HepG2 (cell line): Measurements from ENCODE around the gene SLCO3A1. TPM values are rescaled to one million over a fixed set of nuclear protein-coding genes. Genes with fewer than 3 reads are reported as not detected.

Source experiments
- ATAC-seq: fragments of 200-7000 bp; cut with Tn5 transposase; 3 replicates; pipeline ENCODE4 v1.9.1; 2020; ENCODE audit warnings: mild to moderate bottlenecking, moderate library complexity
- BruUV-seq: library from RNA; stranded (reverse); fragments of 400-500 nt; replicated peaks from 2 replicates; lab custom pipeline; 2021; lab: Mats Ljungman, UMichigan
- CTCF ChIA-PET: fragments of 300-600 bp; formaldehyde crosslinking; extraction: SDS; loops from one replicate; lab custom pipeline; 2021; ENCODE audit warnings: low total read pairs, inconsistent platforms, low intra/inter-chr PET ratio; lab: Yijun Ruan, JAX
- POLR2A ChIA-PET: fragments of 350-600 bp; sonication (Branson Sonifier 250); formaldehyde crosslinking; loops from one replicate; lab custom pipeline; 2020; ENCODE audit warnings: antibody characterized with exemption, inconsistent platforms; lab: Yijun Ruan, JAX
- DNase-seq: peaks from one replicate; pipeline ENCODE4 v3.0.0-alpha.2; 2015; ENCODE audit warnings: low spot score
- FAIRE-seq: peaks from 3 replicates; lab custom pipeline; 2011; peaks lifted over from hg19 to GRCh38; lab: Jason Lieb, UNC
- H2AFZ ChIP-seq: one replicate; pipeline ENCODE4 v1.6.1; 2011; ENCODE audit warnings: low read length, inconsistent platforms
- H3K27ac ChIP-seq: fragments of 300-600 bp; 3 replicates; pipeline ENCODE4 v1.8.0; 2011; ENCODE audit warnings: mixed run types, mild to moderate bottlenecking, mixed read lengths, low read length, inconsistent platforms; ENCODE audit not compliant: insufficient read depth; ENCODE audit errors: extremely low read length
- H3K27me3 ChIP-seq, 2 experiments: fragments of 200-600 bp in 1 of 2; 2 replicates in 1 of 2; 3 replicates in 1 of 2; pipeline versions ENCODE4 v1.6.0 to v1.8.0; 2011; ENCODE audit warnings: low read length in 2 of 2, mild to moderate bottlenecking in 2 of 2, moderate library complexity in 2 of 2, inconsistent platforms in 1 of 2; ENCODE audit not compliant: insufficient read depth in 2 of 2, control insufficient read depth in 1 of 2
- H3K36me3 ChIP-seq, 2 experiments: fragments of 200-600 bp in 1 of 2; replicated peaks in 1 of 2; 2 replicates in 1 of 2; 3 replicates in 1 of 2; pipeline versions ENCODE4 v1.5.1 to v1.8.0; 2011; ENCODE audit warnings: low read length in 2 of 2, inconsistent platforms in 1 of 2; ENCODE audit not compliant: insufficient read depth in 2 of 2, control insufficient read depth in 1 of 2
- H3K4me1 ChIP-seq: 2 replicates; pipeline ENCODE4 v1.5.1; 2012; ENCODE audit warnings: low read length, inconsistent platforms; ENCODE audit not compliant: insufficient read depth
- H3K4me2 ChIP-seq: 2 replicates; pipeline ENCODE4 v1.6.0; 2011; ENCODE audit warnings: low read depth, low read length, inconsistent platforms
- H3K4me3 ChIP-seq, 3 experiments: fragments of 200-600 bp in 1 of 3; sonication (generic), shearing (Covaris generic) in 1 of 3; replicated peaks in 1 of 3; 2 replicates each; pipeline ENCODE4 v1.5.1; 2011 to 2016; ENCODE audit warnings: low read length in 3 of 3, inconsistent platforms in 2 of 3, low read depth in 2 of 3, mild to moderate bottlenecking in 2 of 3, control low read depth in 1 of 3, mixed read lengths in 1 of 3; ENCODE audit not compliant: insufficient read depth in 1 of 3
- H3K79me2 ChIP-seq: one replicate; pipeline ENCODE4 v1.6.1; 2011; ENCODE audit warnings: low read length, inconsistent platforms; ENCODE audit not compliant: insufficient read depth
- H3K9ac ChIP-seq: 2 replicates; pipeline ENCODE4 v1.6.0; 2011; ENCODE audit warnings: mild to moderate bottlenecking, low read depth, low read length, inconsistent platforms; ENCODE audit not compliant: insufficient read depth
- H3K9me3 ChIP-seq: 2 replicates; pipeline ENCODE4 v1.5.1; 2012; ENCODE audit warnings: mild to moderate bottlenecking, low read length
- H4K20me1 ChIP-seq: 2 replicates; pipeline ENCODE4 v1.6.0; 2011; ENCODE audit warnings: inconsistent platforms, mild to moderate bottlenecking, low read length, moderate library complexity; ENCODE audit not compliant: insufficient read depth
- E2F5 ChIP-seq: sonication (generic); formaldehyde crosslinking; conservative IDR thresholded peaks from 2 replicates; pipeline ENCODE4 v1.4.0; 2020; ENCODE audit warnings: missing genetic modification reagents
- JUN ChIP-seq: sonication (generic); formaldehyde crosslinking; IDR thresholded peaks from 2 replicates; pipeline ENCODE4 v1.4.0; 2020; ENCODE audit warnings: mild to moderate bottlenecking, missing genetic modification reagents
- MAFF ChIP-seq: IDR thresholded peaks from 2 replicates; pipeline ENCODE4 v1.6.1; 2011; ENCODE audit warnings: low read depth, low read length, improper control_type of control experiment
- MLXIP ChIP-seq: sonication (generic); formaldehyde crosslinking; IDR thresholded peaks from 2 replicates; pipeline ENCODE4 v1.9.0; 2021; ENCODE audit warnings: missing genetic modification reagents, borderline replicate concordance
- NRL ChIP-seq: sonication (generic); formaldehyde crosslinking; IDR thresholded peaks from 2 replicates; pipeline ENCODE4 v1.5.0; 2020; ENCODE audit warnings: missing genetic modification reagents, mild to moderate bottlenecking, moderate library complexity, borderline replicate concordance
- RARG ChIP-seq: sonication (generic); formaldehyde crosslinking; IDR thresholded peaks from 2 replicates; pipeline ENCODE4 v1.4.0; 2020; ENCODE audit warnings: low read depth, mild to moderate bottlenecking, missing genetic modification reagents
- RFX3 ChIP-seq: IDR thresholded peaks from 2 replicates; pipeline ENCODE4 v1.6.1; 2016; ENCODE audit warnings: missing biosample characterization, missing genetic modification reagents
- SP5 ChIP-seq: IDR thresholded peaks from 2 replicates; pipeline ENCODE4 v1.6.1; 2016; ENCODE audit warnings: low read depth, borderline replicate concordance
- ZBTB3 ChIP-seq: sonication (generic); formaldehyde crosslinking; IDR thresholded peaks from 2 replicates; pipeline ENCODE4 v1.4.0; 2020; ENCODE audit warnings: low read depth, mild to moderate bottlenecking, moderate library complexity, missing genetic modification reagents, borderline replicate concordance
- ZFP41 ChIP-seq: sonication (generic); formaldehyde crosslinking; IDR thresholded peaks from 2 replicates; pipeline ENCODE4 v1.4.0; 2020; ENCODE audit warnings: mild to moderate bottlenecking, missing genetic modification reagents, borderline replicate concordance
- ZIK1 ChIP-seq: sonication (generic); formaldehyde crosslinking; IDR thresholded peaks from 2 replicates; pipeline ENCODE4 v1.5.0; 2020; ENCODE audit warnings: mild to moderate bottlenecking, low read depth, missing genetic modification reagents, borderline replicate concordance
- ZNF225 ChIP-seq: sonication (generic); formaldehyde crosslinking; IDR thresholded peaks from 2 replicates; pipeline ENCODE4 v1.4.0; 2020; ENCODE audit warnings: mild to moderate bottlenecking, missing genetic modification reagents
- ZNF275 ChIP-seq: sonication (generic); formaldehyde crosslinking; IDR thresholded peaks from 2 replicates; pipeline ENCODE4 v1.8.0; 2022; ENCODE audit warnings: missing genetic modification reagents, mild to moderate bottlenecking, inconsistent platforms, borderline replicate concordance
- ZNF574 ChIP-seq: sonication (generic); formaldehyde crosslinking; IDR thresholded peaks from 2 replicates; pipeline ENCODE4 v1.4.0; 2020; ENCODE audit warnings: missing genetic modification reagents
- ZNF749 ChIP-seq: sonication (generic); formaldehyde crosslinking; IDR thresholded peaks from 2 replicates; pipeline ENCODE4 v1.8.0; 2022; ENCODE audit warnings: mild to moderate bottlenecking, missing genetic modification reagents, moderate library complexity, borderline replicate concordance
- ZNF768 ChIP-seq: sonication (generic); formaldehyde crosslinking; IDR thresholded peaks from 2 replicates; pipeline ENCODE4 v1.4.0; 2020; ENCODE audit warnings: missing genetic modification reagents
- ZNF850 ChIP-seq: sonication (generic); formaldehyde crosslinking; conservative IDR thresholded peaks from 2 replicates; pipeline ENCODE4 v1.9.0; 2021; ENCODE audit warnings: mild to moderate bottlenecking, missing genetic modification reagents
- WGBS: methylation state at CpG from one replicate; pipeline ENCODE4 v1.1.6; 2017; ENCODE audit warnings: low lambda C conversion rate; 5-methylcytosine and 5-hydroxymethylcytosine counted together
- in situ Hi-C: cut with HindIII; loops from 2 replicates; pipeline ENCODE4 v1.10.0; 2017; ENCODE audit warnings: low pct_unique_long_range_greater_than_20kb; ENCODE audit not compliant: extremely low pct_ligation_motif_present
- intact Hi-C: fragments of 100-400 bp; cut with micrococcal nuclease; formaldehyde crosslinking; loops from one replicate; pipeline ENCODE4 v1.10.0; 2022; ENCODE audit not compliant: unreplicated experiment
- polyA plus RNA-seq, 8 experiments: library from polyadenylated mRNA; depleted of rRNA in 3 of 8; stranded (reverse) in 7 of 8; unstranded in 1 of 8; fragments of >200 nt; fragmentation: Illumina TruSeq in 4 of 8; extraction: Trizol in 4 of 8; gene quantifications; 2 replicates each; pipeline versions ENCODE4 v1.2.1 to v1.2.3, GENCODE V29; 2011 to 2016; ENCODE audit warnings: low read depth in 4 of 8, missing spikeins in 1 of 8, mixed read lengths in 1 of 8; ENCODE audit not compliant: insufficient read depth in 1 of 8
- total RNA-seq, 5 experiments: library from RNA; depleted of rRNA; stranded (reverse); fragments of >200 nt; fragmentation: Illumina TruSeq; extraction: Trizol; gene quantifications; 2 replicates each; pipeline ENCODE4 v1.2.3, GENCODE V29; 2016; ENCODE audit warnings: low read depth in 1 of 5

SLCO3A1 gene
- total and polyA plus RNA-seq, 2 of the 13 experiments (the other 11 are each of a cell fraction or from before 2014, with no cell fraction given), result 0.02 TPM; not detected in 1

GRCh38 chr15:92018535-92019239 lies 165.2 kb downstream of the SLCO3A1 start:
- Histone ChIP-seq H2AFZ (no peak overlapping the region), H3K9me3 (no peaks in the 10 kb centered on the region), H3K36me3 (no peaks in the 10 kb centered on the region), H3K4me3 (no peak overlapping the region), H3K79me2 (no peaks in the 10 kb centered on the region), H3K4me1 (no peaks in the 10 kb centered on the region), H3K27ac (no peak overlapping the region), H3K27me3 (peaks cover 0 to 11% of the 10 kb centered on the region in 2 experiments; a peak in 2 of 5 replicates), H4K20me1 (no peaks in the 10 kb centered on the region), H3K4me2 (no peak overlapping the region), H3K9ac (no peak overlapping the region)
- FAIRE-seq (no peak), ATAC-seq (no peak), DNase-seq (no peak)
- no peak for TF ChIP-seq ZFP41 (CRISPR knock-in tag)
- TF ChIP-seq ZNF574 (CRISPR knock-in tag), result no peak
- no peak for TF ChIP-seq ZBTB3 (CRISPR knock-in tag)
- no peak for TF ChIP-seq MLXIP (CRISPR knock-in tag)
- TF ChIP-seq ZNF275 (CRISPR knock-in tag), result no peak
- TF ChIP-seq ZNF768 (CRISPR knock-in tag), result no peak
- no peak for TF ChIP-seq ZNF850 (CRISPR knock-in tag)
- no peak for TF ChIP-seq ZNF749 (CRISPR knock-in tag)
- TF ChIP-seq JUN (CRISPR knock-in tag), result no peak
- TF ChIP-seq MAFF, result no peak
- no peak for TF ChIP-seq SP5 (CRISPR knock-in tag)
- TF ChIP-seq ZNF225 (CRISPR knock-in tag), result no peak
- no peak for TF ChIP-seq E2F5 (CRISPR knock-in tag)
- TF ChIP-seq RARG (CRISPR knock-in tag), result no peak
- no peak for TF ChIP-seq NRL (CRISPR knock-in tag)
- no peak for TF ChIP-seq RFX3 (CRISPR knock-in tag)
- no peak for TF ChIP-seq ZIK1 (CRISPR knock-in tag)
- ChIA-PET CTCF (no interaction called here), POLR2A (no interaction called here)
- BruUV-seq, result no TSS peak
- intact Hi-C loops, result no loop called here
- in situ Hi-C loops, result no loop called here
- 40% methylated on average over 5 of the region's 13 CpGs for WGBS
